ENCODE results near the gene RGS6. TPM values are rescaled to one million over a fixed set of nuclear protein-coding genes. Genes with fewer than 3 reads are reported as not detected.

The RGS6 gene
- total and polyA plus RNA-seq, 2 donors (not counting 1 experiment from before 2014, with no cell fraction given), result not detected

DNA sequence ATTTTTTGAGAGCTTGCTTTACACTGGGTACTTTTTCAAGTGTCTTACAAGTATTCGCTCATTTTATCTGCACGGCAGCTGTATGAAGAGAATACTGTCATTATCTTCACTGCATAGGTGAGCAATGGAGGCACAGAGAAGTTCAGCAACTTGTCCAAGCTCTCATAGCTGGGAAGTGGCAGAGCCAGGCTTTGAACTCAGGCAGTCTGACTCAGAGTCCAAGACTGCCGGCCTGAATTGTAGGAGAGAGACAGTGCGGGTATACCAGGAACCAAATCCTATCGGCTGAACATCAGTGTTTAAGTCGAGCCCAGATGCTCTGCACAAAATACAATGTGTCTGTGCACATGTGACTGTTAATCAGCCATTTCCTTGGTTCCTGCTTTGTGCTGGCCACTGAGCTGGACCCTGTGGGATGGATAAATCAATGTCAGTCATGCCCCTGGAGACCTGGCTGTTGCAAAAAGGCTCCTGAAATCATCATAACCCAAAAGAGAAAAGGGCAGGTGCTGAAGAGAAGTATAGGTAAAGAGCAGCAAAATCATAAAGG lies 487.1 kb downstream of the RGS6 start:
- H4K20me1 ChIP-seq (ENCODE audit: control insufficient read depth, extremely low read depth, insufficient read depth, low read length), result no peaks in the 10 kb centered on the region
- H3K27ac ChIP-seq (ENCODE audit: insufficient read depth, low read length), result no peak overlapping the region
- H3K4me1 ChIP-seq (ENCODE audit: control insufficient read depth, extremely low read depth, insufficient read depth, low read length), result no peaks in the 10 kb centered on the region
- no peak overlapping the region for H3K4me2 ChIP-seq (ENCODE audit: extremely low read depth, insufficient read depth, low read length)
- H3K79me2 ChIP-seq (ENCODE audit: control insufficient read depth, insufficient read depth, low read length), result no peaks in the 10 kb centered on the region
- H3K4me3 ChIP-seq (replicated peaks in 1 of 4; ENCODE audit: control extremely low read depth in 1 of 4, insufficient read depth in 1 of 4, low read depth in 3 of 4, low read length in 4 of 4), result no peak overlapping the region
- TF ChIP-seq EZH2 (IDR thresholded peaks at IDR 0.05; ENCODE audit: low read length, missing control alignments), result no peak
- TF ChIP-seq, protein P1, sequence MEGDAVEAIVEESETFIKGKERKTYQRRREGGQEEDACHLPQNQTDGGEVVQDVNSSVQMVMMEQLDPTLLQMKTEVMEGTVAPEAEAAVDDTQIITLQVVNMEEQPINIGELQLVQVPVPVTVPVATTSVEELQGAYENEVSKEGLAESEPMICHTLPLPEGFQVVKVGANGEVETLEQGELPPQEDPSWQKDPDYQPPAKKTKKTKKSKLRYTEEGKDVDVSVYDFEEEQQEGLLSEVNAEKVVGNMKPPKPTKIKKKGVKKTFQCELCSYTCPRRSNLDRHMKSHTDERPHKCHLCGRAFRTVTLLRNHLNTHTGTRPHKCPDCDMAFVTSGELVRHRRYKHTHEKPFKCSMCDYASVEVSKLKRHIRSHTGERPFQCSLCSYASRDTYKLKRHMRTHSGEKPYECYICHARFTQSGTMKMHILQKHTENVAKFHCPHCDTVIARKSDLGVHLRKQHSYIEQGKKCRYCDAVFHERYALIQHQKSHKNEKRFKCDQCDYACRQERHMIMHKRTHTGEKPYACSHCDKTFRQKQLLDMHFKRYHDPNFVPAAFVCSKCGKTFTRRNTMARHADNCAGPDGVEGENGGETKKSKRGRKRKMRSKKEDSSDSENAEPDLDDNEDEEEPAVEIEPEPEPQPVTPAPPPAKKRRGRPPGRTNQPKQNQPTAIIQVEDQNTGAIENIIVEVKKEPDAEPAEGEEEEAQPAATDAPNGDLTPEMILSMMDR (conservative IDR thresholded peaks at IDR 0.05 in 1 of 2, IDR thresholded peaks at IDR 0.05 in 1 of 2; ENCODE audit: low read depth in 1 of 2, low read length in 2 of 2), result no peak
- no peaks in the 10 kb centered on the region for H3K27me3 ChIP-seq (ENCODE audit: control insufficient read depth, insufficient read depth, low read length)
- no peak for DNase-seq (ENCODE audit: low read depth in 2 of 2)
- H3K9ac ChIP-seq (ENCODE audit: insufficient read depth, low read length), result no peak overlapping the region
- no peaks in the 10 kb centered on the region for H3K9me3 ChIP-seq (ENCODE audit: control insufficient read depth, insufficient read depth, low read depth, low read length)
- no peak overlapping the region for H2AFZ ChIP-seq (ENCODE audit: low read length)
- no peaks in the 10 kb centered on the region for H3K36me3 ChIP-seq (ENCODE audit: control insufficient read depth, insufficient read depth, low read length)

DNA sequence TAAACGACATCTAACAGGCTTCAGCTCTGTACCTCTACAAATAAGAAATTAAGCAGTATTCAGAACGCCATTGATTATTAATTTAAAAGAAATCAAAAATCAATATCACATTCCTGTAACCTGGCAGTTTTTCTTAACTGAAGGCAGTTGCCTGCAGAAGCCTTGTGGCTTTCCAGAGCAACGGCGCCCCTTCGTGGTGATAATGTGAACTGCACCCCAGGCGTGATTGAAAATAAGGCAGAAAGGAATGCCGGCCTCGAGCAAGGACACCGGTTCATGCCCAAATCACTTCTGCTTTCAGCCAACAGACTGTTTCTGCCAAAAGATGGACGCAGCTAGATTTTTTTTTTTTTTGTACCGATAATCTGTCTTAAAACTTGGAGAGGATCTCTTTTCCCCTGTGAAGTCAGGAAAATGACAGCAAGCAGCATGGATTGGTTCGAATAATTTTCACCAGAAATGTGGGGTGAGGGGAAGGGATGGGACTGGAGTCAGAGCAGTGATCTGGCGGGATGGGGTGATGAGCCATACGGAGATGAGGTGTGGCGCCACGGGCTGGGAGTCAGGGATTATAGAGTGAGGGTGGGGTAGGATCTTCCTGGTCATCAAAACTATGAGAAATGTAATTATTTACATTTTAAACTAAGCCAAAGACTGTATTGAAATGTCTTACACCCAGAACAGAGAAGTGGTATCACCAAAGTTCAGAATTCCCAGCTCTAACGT lies 488.7 kb downstream of the RGS6 start:
- Histone ChIP-seq H3K4me1 (ENCODE audit: control insufficient read depth, extremely low read depth, insufficient read depth, low read length) (no peaks in the 10 kb centered on the region), H3K27ac (ENCODE audit: insufficient read depth, low read length) (no peak overlapping the region), H3K27me3 (ENCODE audit: control insufficient read depth, insufficient read depth, low read length) (no peaks in the 10 kb centered on the region), H2AFZ (ENCODE audit: low read length) (no peak overlapping the region), H3K79me2 (ENCODE audit: control insufficient read depth, insufficient read depth, low read length) (no peaks in the 10 kb centered on the region), H3K9ac (ENCODE audit: insufficient read depth, low read length) (no peak overlapping the region), H3K4me2 (ENCODE audit: extremely low read depth, insufficient read depth, low read length) (no peak overlapping the region), H3K36me3 (ENCODE audit: control insufficient read depth, insufficient read depth, low read length) (no peaks in the 10 kb centered on the region), H3K9me3 (ENCODE audit: control insufficient read depth, insufficient read depth, low read depth, low read length) (no peaks in the 10 kb centered on the region), H4K20me1 (ENCODE audit: control insufficient read depth, extremely low read depth, insufficient read depth, low read length) (no peaks in the 10 kb centered on the region), H3K4me3 (replicated peaks in 1 of 4; ENCODE audit: control extremely low read depth in 1 of 4, insufficient read depth in 1 of 4, low read depth in 3 of 4, low read length in 4 of 4) (no peak overlapping the region)
- TF ChIP-seq, protein P1 (conservative IDR thresholded peaks at IDR 0.05 in 1 of 2, IDR thresholded peaks at IDR 0.05 in 1 of 2; ENCODE audit: low read depth in 1 of 2, low read length in 2 of 2), result peak; percentile 86 to 96
- TF ChIP-seq EZH2 (IDR thresholded peaks at IDR 0.05; ENCODE audit: low read length, missing control alignments), result no peak
- peak; percentile 44 to 66 for DNase-seq (ENCODE audit: low read depth in 2 of 2)

DNA sequence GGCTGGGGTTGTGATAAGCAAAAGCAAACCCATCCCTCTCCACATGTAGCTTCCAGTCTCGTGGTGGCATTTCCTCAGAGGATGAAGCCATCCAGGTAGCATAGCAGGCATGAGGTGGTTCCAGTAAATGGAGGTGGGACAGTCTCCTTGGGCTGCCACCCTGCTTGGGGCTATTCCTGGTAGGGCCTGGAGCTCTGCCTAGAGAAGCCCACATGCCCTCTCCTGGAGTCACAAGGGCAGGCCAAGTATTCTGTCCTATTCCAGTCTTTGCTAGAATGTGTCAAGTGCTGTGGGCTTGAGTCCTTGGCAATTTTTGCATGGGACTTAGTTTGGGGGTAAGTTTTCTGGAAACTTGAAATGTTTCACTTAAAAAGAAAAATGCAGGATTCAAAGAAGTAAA lies 491.7 kb downstream of the RGS6 start:
- TF ChIP-seq, protein P1 (conservative IDR thresholded peaks at IDR 0.05 in 1 of 2, IDR thresholded peaks at IDR 0.05 in 1 of 2; ENCODE audit: low read depth in 1 of 2, low read length in 2 of 2), result no peak
- no peak for TF ChIP-seq EZH2 (IDR thresholded peaks at IDR 0.05; ENCODE audit: low read length, missing control alignments)
- Histone ChIP-seq H3K4me1 (ENCODE audit: control insufficient read depth, extremely low read depth, insufficient read depth, low read length) (no peaks in the 10 kb centered on the region), H3K27ac (ENCODE audit: insufficient read depth, low read length) (no peak overlapping the region), H3K4me2 (ENCODE audit: extremely low read depth, insufficient read depth, low read length) (no peak overlapping the region), H3K27me3 (ENCODE audit: control insufficient read depth, insufficient read depth, low read length) (peaks cover 2% of the 10 kb centered on the region), H2AFZ (ENCODE audit: low read length) (no peak overlapping the region), H3K9me3 (ENCODE audit: control insufficient read depth, insufficient read depth, low read depth, low read length) (no peaks in the 10 kb centered on the region), H3K4me3 (replicated peaks in 1 of 4; ENCODE audit: control extremely low read depth in 1 of 4, insufficient read depth in 1 of 4, low read depth in 3 of 4, low read length in 4 of 4) (no peak overlapping the region), H3K36me3 (ENCODE audit: control insufficient read depth, insufficient read depth, low read length) (no peaks in the 10 kb centered on the region), H3K9ac (ENCODE audit: insufficient read depth, low read length) (no peak overlapping the region), H4K20me1 (ENCODE audit: control insufficient read depth, extremely low read depth, insufficient read depth, low read length) (no peaks in the 10 kb centered on the region), H3K79me2 (ENCODE audit: control insufficient read depth, insufficient read depth, low read length) (no peaks in the 10 kb centered on the region)
- no peak for DNase-seq (ENCODE audit: low read depth in 2 of 2)

Measured in fibroblast of lung (primary cell).